AML-193 (cell line): ENCODE measurements around the gene XCL1.

Experiments used
- DNase-seq, 2 experiments: peaks; one replicate each; lab custom pipeline; 2025; lab: John Stamatoyannopoulos, UW

The XCL1 gene

GRCh38 chr1:168605443-168605842, 29.0 kb downstream of the XCL1 start:
- no peak for DNase-seq

GRCh38 chr1:168606096-168606495, 29.7 kb downstream of the XCL1 start:
- no peak for DNase-seq

GRCh38 chr1:168607872-168608428, 31.5 kb downstream of the XCL1 start:
- no peak for DNase-seq

- no peak for DNase-seq
These were observed 32.7 kb downstream of the XCL1 start for GRCh38 chr1:168608796-168609715.

GRCh38 chr1:168609741-168610510, 33.5 kb downstream of the XCL1 start:
- no peak for DNase-seq

- DNase-seq, result no peak
These were observed 36.6 kb downstream of the XCL1 start for GRCh38 chr1:168613038-168613451.

GRCh38 chr1:168613691-168614231, 37.4 kb downstream of the XCL1 start:
- DNase-seq, result no peak

- DNase-seq, result no peak
These were observed 37.8 kb downstream of the XCL1 start for GRCh38 chr1:168614235-168614634.

GRCh38 chr1:168615965-168616364, 39.6 kb downstream of the XCL1 start:
- DNase-seq, result no peak

GRCh38 chr1:168617974-168618750, 41.8 kb downstream of the XCL1 start:
- DNase-seq, result no peak

GRCh38 chr1:168618886-168619285, 42.5 kb downstream of the XCL1 start:
- DNase-seq, result no peak

GRCh38 chr1:168621356-168621755, 45.0 kb downstream of the XCL1 start:
- no peak for DNase-seq

- DNase-seq, result no peak
These were observed 46.8 kb downstream of the XCL1 start for GRCh38 chr1:168623003-168623828.

GRCh38 chr1:168623831-168624230, 47.4 kb downstream of the XCL1 start:
- no peak for DNase-seq

- DNase-seq, result no peak
These were observed 49.9 kb downstream of the XCL1 start for GRCh38 chr1:168626326-168626725.

- no peak for DNase-seq
These were observed 51.0 kb downstream of the XCL1 start for GRCh38 chr1:168627370-168627769.

GRCh38 chr1:168628807-168629206, 52.4 kb downstream of the XCL1 start:
- no peak for DNase-seq

- no peak for DNase-seq
These were observed 53.1 kb downstream of the XCL1 start for GRCh38 chr1:168629466-168629865.
